D721Med (cell line): ENCODE data around the gene MET.

Experiments
- DNase-seq: peaks from one replicate; pipeline ENCODE4 v3.0.0; 2011; ENCODE audit warnings: low spot score; ENCODE audit not compliant: insufficient read length
- FAIRE-seq: peaks from 2 replicates; lab custom pipeline; 2011; peaks lifted over from hg19 to GRCh38; lab: Jason Lieb, UNC
- CTCF ChIP-seq: IDR thresholded peaks from 2 replicates; pipeline ENCODE4 v1.5.1; 2012; ENCODE audit warnings: mild to moderate bottlenecking, control low read depth; ENCODE audit not compliant: insufficient read depth; ENCODE audit errors: missing control alignments

Gene MET

GRCh38 chr7:116799916-116800315 is 127.9 kb downstream of the MET start:
- no peak for FAIRE-seq

GRCh38 chr7:116800594-116800993 is 128.6 kb downstream of the MET start:
- DNase-seq = no peak
- FAIRE-seq = no peak
- no peak for TF ChIP-seq CTCF

More at GRCh38 chr7:116799916-116800315, 127.9 kb downstream of the MET start:
- TF ChIP-seq CTCF = no peak
- no peak for DNase-seq

GRCh38 chr7:116801092-116801710 is 129.2 kb downstream of the MET start:
- no peak for FAIRE-seq
- TF ChIP-seq CTCF = no peak
- DNase-seq = no peak

GRCh38 chr7:116802144-116802745 is 130.2 kb downstream of the MET start:
- FAIRE-seq = no peak
- no peak for DNase-seq

GRCh38 chr7:116802746-116803152 is 130.8 kb downstream of the MET start:
- TF ChIP-seq CTCF = peak; percentile 50

More at GRCh38 chr7:116802144-116802745, 130.2 kb downstream of the MET start:
- TF ChIP-seq CTCF = no peak

GRCh38 chr7:116804471-116804870 is 132.5 kb downstream of the MET start:
- no peak for TF ChIP-seq CTCF
- FAIRE-seq (no peak), DNase-seq (no peak)

More at GRCh38 chr7:116802746-116803152, 130.8 kb downstream of the MET start:
- DNase-seq (no peak), FAIRE-seq (no peak)

- TF ChIP-seq CTCF = no peak
- FAIRE-seq = no peak
- DNase-seq = no peak
These were observed 133.1 kb downstream of the MET start for GRCh38 chr7:116805100-116805544.
